ENCODE results near the gene RGPD6.
"Not testable (repeated sequence)": the region's sequence is repeated elsewhere in the genome, so short reads cannot be mapped to it uniquely, and the experiment has no call there.

The RGPD6 gene

DNA sequence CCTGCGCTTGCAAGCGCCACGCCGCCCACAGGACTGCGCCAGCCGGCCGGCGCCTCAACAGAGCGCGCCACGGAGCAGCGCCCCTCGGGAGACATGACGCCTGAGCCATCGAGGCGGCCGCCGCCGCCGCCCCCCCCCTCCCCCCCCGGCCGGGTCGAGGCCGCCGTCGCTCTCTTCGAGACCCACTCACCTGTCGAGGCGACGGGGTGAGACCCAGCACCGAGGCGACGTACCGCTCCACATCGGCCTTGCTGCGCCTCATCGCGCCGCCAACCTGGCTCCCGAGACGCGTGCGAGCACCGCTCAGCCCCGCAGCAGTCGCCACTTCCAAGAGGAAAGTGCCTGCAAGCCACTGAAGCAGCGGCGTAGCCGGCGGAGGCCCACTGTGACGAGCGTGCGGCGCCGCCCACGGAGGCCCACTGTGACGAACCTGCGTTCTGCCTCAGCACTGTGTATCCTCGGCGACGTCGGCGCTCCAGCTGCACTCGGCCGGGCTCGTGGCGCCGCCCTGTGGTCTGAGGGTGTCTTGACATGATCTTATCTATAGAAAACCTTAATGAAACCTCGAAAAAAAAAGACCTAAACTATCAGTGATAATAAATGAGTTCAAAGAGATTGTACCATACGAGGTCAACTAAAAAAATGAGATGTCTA lies at the start of gene RGPD6:
Gene RGPD6, minus strand, starts transcription at position 460 of the 654 bp plus-strand sequence. Its CDS starts 198 bp downstream, at position 262.
- DNase-seq, result not testable (repeated sequence)

DNA sequence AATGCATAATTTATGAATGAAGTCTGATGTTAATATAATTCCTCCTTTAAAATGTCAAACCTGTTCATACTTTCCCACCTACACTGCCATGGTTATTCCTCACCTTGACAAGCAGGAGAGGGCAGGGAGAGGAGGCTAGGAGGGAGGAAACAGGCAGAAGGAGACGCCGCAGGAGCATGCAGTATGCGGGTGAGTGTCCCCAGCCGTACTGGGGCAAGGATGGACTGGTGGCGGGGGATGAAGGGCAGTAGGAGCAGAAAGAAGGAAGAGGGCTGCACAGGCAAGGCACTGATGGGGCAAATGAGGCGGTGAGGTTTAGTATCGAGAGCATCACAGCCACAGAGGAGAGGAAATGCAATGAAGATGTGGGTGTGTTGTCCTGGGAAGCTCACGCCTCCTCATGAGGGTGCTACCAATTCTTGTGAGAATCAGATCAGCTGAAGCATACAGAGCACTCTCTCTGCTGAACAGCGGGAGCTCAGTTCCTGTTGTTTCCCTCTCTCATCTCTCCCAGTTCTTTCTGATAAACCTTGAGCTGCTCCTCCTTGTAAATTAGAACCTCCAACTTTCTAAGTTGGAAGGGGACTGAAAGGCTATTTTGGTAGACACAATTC lies 42.4 kb upstream of the RGPD6 start:
- not testable (repeated sequence) for DNase-seq

GRCh38 chr2:110613927-110614326 lies 36.9 kb upstream of the RGPD6 start:
- not testable (repeated sequence) for DNase-seq

- DNase-seq, result not testable (repeated sequence)
These were observed 33.7 kb upstream of the RGPD6 start for GRCh38 chr2:110610613-110611250.

- DNase-seq, result not testable (repeated sequence)
These were observed 33.0 kb upstream of the RGPD6 start for GRCh38 chr2:110609843-110610612.

GRCh38 chr2:110608788-110609502 lies 31.9 kb upstream of the RGPD6 start:
- not testable (repeated sequence) for DNase-seq

GRCh38 chr2:110605057-110605456 lies 28.0 kb upstream of the RGPD6 start:
- DNase-seq, result not testable (repeated sequence)

DNA sequence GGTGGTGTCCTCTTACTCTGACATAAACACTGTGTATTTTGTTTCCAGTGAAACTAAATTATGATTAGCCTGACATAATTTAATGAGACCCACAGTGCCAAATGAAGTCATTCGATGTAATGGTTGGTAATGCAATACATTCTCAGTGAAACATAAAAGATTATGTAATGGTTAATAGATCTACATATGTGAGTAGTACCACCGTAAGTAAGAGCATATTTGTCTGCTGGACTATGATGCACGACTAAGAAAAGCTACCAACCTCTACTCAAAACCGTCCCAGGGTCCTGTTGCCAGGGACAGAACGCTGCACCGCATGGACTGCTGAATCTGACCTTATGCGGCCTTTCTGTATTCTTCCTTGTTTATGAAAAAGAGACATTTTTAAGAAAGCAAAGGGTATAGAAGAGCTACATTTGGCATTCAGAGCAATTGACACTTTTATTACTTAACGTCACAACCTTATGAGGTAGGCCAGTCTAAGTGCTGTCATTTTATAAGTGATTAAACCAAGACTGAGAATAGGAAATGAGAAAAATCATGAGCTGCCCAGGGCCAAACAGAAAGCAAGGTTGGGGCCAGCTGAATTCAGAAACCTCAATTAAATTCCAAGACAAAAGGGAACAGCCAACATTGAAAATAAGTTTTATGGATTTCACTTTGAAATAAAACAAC lies 27.0 kb upstream of the RGPD6 start:
- not testable (repeated sequence) for DNase-seq

DNA sequence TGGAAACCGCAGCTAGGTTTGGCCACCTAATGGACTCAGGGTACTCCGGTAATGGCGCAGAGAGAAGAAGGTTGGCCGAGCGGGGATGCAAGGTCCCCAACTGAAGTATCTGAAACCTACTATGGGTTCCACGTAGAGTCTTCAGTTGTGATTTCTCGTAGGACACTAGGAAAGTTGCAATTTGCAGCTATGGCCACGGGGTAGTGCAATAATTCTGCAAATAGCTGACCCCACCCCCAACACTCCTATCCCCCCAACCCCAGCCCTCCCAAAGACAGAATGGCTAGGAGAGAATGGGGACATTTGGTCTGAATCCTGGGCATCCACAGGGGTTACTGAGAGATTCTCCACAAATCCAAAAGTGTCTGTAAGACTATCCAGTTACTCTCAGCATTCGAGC lies 25.1 kb upstream of the RGPD6 start:
- DNase-seq, result not testable (repeated sequence)

DNA sequence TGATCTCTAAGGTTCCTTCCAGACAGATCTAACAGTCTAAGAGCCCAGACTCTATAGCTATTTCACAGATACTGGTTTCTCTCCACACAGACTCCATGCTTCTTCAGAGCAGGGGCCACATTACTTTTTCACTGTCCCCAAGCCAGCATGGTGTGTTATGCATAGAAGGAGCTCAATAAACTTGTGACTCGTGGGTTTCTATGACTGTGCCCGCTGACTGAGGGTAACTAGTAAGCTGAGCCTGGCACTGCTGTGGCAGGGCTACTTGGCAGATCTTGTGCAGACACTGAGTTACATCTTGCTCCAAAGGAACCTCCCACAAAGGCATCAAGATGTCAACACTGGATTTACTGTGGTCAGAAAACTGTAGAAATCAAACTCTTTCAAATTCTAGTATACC lies 15.0 kb upstream of the RGPD6 start:
- not testable (repeated sequence) for DNase-seq

DNA sequence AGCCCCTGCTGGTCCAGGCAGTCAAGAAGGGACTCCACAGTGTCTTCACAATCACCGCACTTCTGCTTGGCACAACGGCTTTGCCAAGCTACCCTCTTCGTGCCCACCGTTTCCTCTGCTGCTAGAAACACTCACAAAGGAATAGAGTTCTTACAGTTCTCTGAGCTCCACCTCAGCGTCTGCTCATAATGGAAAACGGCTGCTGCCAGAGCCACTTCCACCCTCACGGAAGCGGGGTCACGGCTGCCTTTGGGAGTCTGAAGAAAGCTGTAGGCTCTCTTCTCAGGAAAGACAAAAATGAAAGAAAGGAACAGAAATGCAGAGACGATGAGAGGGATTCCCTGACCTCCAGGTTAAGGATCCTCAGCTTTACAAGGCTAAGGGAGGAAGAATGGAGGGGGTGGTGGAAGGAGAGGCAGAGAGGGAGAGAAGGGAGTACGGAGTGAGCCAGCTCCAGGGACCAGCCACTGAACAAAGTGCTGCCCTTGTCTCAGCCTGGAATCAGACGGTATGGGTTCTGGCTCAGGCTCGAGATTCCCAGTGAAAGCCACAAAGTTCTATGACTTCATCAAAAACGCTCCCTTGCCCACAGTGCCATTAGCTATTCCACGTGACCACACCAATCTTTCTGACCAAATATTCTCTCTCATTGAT lies 12.8 kb upstream of the RGPD6 start:
- DNase-seq, result not testable (repeated sequence)

GRCh38 chr2:110588520-110588919 lies 11.5 kb upstream of the RGPD6 start:
- not testable (repeated sequence) for DNase-seq

DNA sequence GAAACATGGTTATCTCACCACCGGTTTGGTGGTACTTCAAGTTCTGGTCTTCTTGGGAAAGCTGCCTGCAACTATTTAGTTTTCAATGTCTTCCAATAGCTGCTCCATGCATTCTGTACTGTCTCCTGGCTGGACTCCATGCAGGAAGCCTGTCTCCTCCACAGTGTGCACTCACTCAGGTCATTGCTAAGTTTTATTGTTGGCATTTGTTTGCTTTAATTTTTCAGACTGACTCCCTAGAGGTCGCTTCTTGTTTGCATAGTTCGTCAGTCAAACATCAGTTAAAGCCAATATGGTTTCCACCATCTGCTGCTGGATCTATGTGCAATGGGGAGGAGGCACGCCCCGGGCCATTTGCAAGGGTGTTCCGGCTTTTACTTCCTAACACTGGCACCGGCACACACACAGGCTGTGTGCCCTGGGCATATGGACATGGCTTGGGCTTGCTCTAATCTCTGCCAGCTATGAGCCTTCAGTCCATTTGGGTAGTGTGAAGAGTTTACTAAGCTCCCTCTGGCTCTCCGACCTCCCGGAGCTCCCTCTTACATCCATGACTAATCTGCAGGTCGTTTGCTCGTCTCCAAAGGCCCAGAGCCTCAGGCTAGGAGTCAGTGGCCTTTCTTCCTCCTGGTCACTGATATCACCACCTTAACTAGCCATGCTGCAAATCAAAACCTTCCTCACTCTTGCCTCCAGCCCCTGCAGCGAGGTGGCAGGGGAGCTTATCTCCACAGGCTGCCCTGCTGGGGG lies 2.4 kb upstream of the RGPD6 start:
- DNase-seq, result not testable (repeated sequence)

GRCh38 chr2:110578429-110578828 lies 1.4 kb upstream of the RGPD6 start:
- not testable (repeated sequence) for DNase-seq

GRCh38 chr2:110499755-110500377 lies 77.2 kb downstream of the RGPD6 start:
- not testable (repeated sequence) for DNase-seq

DNA sequence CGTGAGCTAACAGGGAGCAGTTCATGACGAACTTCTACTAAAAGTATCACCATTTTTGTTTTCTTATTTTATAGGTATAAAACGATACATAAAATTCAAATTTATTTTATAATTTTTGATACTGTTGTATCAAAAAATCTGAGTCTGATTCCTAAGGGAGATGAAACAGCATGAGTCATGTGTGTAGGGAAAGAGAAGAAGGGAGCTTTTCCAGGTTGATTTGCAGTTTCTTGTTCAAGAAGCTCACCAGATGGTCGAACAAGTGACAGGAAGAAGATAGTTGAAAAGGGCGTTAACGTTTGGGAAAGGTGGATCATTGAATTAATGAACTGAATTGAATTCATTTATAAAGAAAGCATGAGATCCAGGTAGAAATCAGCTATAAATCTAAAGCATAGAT lies 81.0 kb downstream of the RGPD6 start:
- DNase-seq, result not testable (repeated sequence)

DNA sequence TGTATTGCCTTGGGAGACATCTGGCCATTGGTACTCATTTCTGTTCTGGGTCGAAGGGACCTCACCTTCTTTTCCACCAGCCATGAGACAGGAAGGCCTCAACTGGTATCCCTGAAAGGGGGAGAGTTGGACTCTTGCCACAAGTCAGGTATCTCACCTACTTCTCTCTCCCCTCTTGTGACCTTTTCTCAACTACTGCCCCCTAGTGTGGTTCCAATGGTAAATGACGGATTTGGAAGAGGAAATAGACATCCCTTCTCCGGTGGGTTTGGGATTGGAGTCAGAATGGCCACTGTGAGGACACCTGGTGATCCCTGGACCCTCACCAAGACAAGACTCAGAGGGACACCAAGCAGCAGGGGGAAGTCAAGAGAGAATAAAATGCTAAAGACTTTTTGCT lies 82.5 kb downstream of the RGPD6 start:
- not testable (repeated sequence) for DNase-seq

GRCh38 chr2:110488991-110489390 lies 88.0 kb downstream of the RGPD6 start:
- not testable (repeated sequence) for DNase-seq

DNA sequence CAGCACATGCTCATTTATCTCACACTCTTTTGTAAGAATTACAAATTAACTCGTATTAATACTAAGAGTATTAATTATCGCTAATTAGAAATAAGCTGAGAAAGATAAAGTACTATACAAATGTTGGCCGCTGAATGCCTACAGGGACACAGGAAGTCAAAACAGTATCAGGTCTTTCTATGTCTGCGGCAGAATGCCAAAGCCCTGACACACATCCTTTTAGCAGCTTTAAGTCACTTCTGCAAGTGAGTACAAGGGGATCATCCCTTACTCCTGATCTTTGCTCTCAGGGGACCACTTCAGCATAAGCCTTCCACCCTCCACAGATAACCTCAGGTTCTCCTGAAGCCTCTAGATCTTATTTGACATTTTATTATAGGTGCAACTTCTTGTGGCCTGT lies 94.3 kb downstream of the RGPD6 start:
- DNase-seq, result not testable (repeated sequence)

DNA sequence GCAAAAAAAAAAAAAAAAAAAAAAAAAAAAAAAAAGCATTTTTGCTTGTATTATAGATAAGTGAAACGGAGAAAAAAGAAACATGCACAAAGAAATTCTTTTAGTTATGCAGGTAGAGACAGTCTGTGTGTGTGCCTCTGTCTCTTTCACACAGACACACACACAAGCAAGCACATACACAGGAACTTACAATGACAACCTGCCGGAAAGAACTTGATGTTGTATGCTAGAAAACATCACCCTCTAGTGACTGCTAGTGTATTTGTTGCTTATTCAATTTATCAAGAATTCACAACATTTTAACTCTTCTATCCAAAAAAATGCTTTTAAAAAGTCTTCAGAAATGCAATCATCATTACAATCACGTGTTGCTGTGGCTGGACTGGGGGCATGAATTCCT lies 95.8 kb downstream of the RGPD6 start:
- not testable (repeated sequence) for DNase-seq

Measured in KG1 (cell line).